NK-92 (cell line): ENCODE data around the gene UBASH3B.
"Not testable (repeated sequence)": the region's sequence is repeated elsewhere in the genome, so short reads cannot be mapped to it uniquely, and the experiment has no call there.

Source experiments
- DNase-seq: peaks from one replicate; lab custom pipeline; 2025; ENCODE audit not compliant: unreplicated experiment; lab: John Stamatoyannopoulos, UW

Gene UBASH3B

GRCh38 chr11:122843281-122844141, 188.0 kb downstream of the UBASH3B start:
- no peak for DNase-seq

GRCh38 chr11:122847466-122847865, 191.9 kb downstream of the UBASH3B start:
- DNase-seq = no peak

GRCh38 chr11:122848186-122848585, 192.7 kb downstream of the UBASH3B start:
- DNase-seq = no peak

- no peak for DNase-seq
Observed at GRCh38 chr11:122850076-122850631, 194.6 kb downstream of the UBASH3B start.

GRCh38 chr11:122851366-122851966, 195.9 kb downstream of the UBASH3B start:
- no peak for DNase-seq

GRCh38 chr11:122852074-122852795, 196.7 kb downstream of the UBASH3B start:
- no peak for DNase-seq

GRCh38 chr11:122852796-122853160, 197.3 kb downstream of the UBASH3B start:
- no peak for DNase-seq

- DNase-seq = no peak
Observed at GRCh38 chr11:122853261-122853660, 197.7 kb downstream of the UBASH3B start.

GRCh38 chr11:122853971-122854446, 198.5 kb downstream of the UBASH3B start:
- DNase-seq = no peak

GRCh38 chr11:122861631-122862030, 206.1 kb downstream of the UBASH3B start:
- no peak for DNase-seq

GRCh38 chr11:122862091-122862490, 206.6 kb downstream of the UBASH3B start:
- DNase-seq = no peak

GRCh38 chr11:122863154-122863553, 207.6 kb downstream of the UBASH3B start:
- DNase-seq = not testable (repeated sequence)

GRCh38 chr11:122863704-122864326, 208.3 kb downstream of the UBASH3B start:
- no peak for DNase-seq
